DND-41 (cell line): ENCODE measurements around the gene KLHL6.
"Not testable (repeated sequence)": the region's sequence is repeated elsewhere in the genome, so short reads cannot be mapped to it uniquely, and the experiment has no call there.

Experiments
- ATAC-seq: fragments of 200-7000 bp; cut with Tn5 transposase; 3 replicates; pipeline ENCODE4 v1.9.1; 2021; ENCODE audit warnings: low read depth; ENCODE audit not compliant: insufficient read depth
- DNase-seq: peaks from one replicate; pipeline ENCODE4 v3.0.0-alpha.2; 2020
- H2AFZ ChIP-seq: 2 replicates; pipeline ENCODE4 v1.6.0; 2012; ENCODE audit warnings: low read depth, low read length
- H3K27ac ChIP-seq: 2 replicates; pipeline ENCODE4 v1.5.1; 2012; ENCODE audit warnings: low read length, inconsistent platforms
- H3K27me3 ChIP-seq: fragments of 200-600 bp; sonication (generic); 2 replicates; pipeline ENCODE4 v1.6.0; 2012; ENCODE audit warnings: low read length, mild to moderate bottlenecking, inconsistent platforms; ENCODE audit not compliant: insufficient read depth, poor library complexity
- H3K36me3 ChIP-seq: 2 replicates; pipeline ENCODE4 v1.5.1; 2012; ENCODE audit warnings: low read length, inconsistent platforms; ENCODE audit not compliant: insufficient read depth
- H3K4me1 ChIP-seq: 2 replicates; pipeline ENCODE4 v1.5.1; 2012; ENCODE audit warnings: mild to moderate bottlenecking, low read length; ENCODE audit not compliant: insufficient read depth
- H3K4me2 ChIP-seq: 2 replicates; pipeline ENCODE4 v1.6.0; 2012; ENCODE audit warnings: mild to moderate bottlenecking, moderate library complexity, low read length, inconsistent platforms; ENCODE audit not compliant: insufficient read depth
- H3K4me3 ChIP-seq, 2 experiments: fragments of 200-600 bp in 1 of 2; shearing (Covaris generic) in 1 of 2; 2 replicates each; pipeline ENCODE4 v1.5.1; 2012 to 2016; ENCODE audit warnings: inconsistent platforms in 2 of 2, low read length in 2 of 2, mild to moderate bottlenecking in 2 of 2, low read depth in 1 of 2, moderate library complexity in 1 of 2
- H3K79me2 ChIP-seq: 2 replicates; pipeline ENCODE4 v1.6.0; 2012; ENCODE audit warnings: low read length, inconsistent platforms; ENCODE audit not compliant: insufficient read depth
- H3K9ac ChIP-seq: 2 replicates; pipeline ENCODE4 v1.6.0; 2012; ENCODE audit warnings: low read depth, mild to moderate bottlenecking, inconsistent platforms, low read length, moderate library complexity
- H3K9me3 ChIP-seq: 2 replicates; pipeline ENCODE4 v1.5.1; 2012; ENCODE audit warnings: low read length, moderate library complexity, mild to moderate bottlenecking, inconsistent platforms; ENCODE audit not compliant: insufficient read depth, severe bottlenecking
- H4K20me1 ChIP-seq: 2 replicates; pipeline ENCODE4 v1.6.0; 2012; ENCODE audit warnings: low read length; ENCODE audit not compliant: insufficient read depth
- CTCF ChIP-seq: IDR thresholded peaks from 2 replicates; pipeline ENCODE4 v1.5.1; 2012; ENCODE audit warnings: borderline replicate concordance, low read length, moderate library complexity, mild to moderate bottlenecking; ENCODE audit not compliant: poor library complexity, severe bottlenecking; ENCODE audit errors: extremely low read depth
- EZH2 ChIP-seq: IDR thresholded peaks from 3 replicates; pipeline ENCODE4 v1.6.1; 2012; ENCODE audit warnings: borderline replicate concordance, low read depth, mild to moderate bottlenecking, moderate library complexity, low read length, inconsistent platforms; ENCODE audit not compliant: severe bottlenecking

KLHL6 gene

GRCh38 chr3:183473969-183474368 lies 81.5 kb downstream of the KLHL6 start:
- Histone ChIP-seq H4K20me1 (no peaks in the 10 kb centered on the region), H3K27ac (no peak overlapping the region), H3K27me3 (peaks cover 4% of the 10 kb centered on the region), H3K4me3 (no peak overlapping the region), H3K9ac (no peak overlapping the region), H3K9me3 (no peaks in the 10 kb centered on the region), H3K79me2 (no peaks in the 10 kb centered on the region), H2AFZ (no peak overlapping the region), H3K4me1 (peaks cover 9% of the 10 kb centered on the region), H3K36me3 (no peaks in the 10 kb centered on the region), H3K4me2 (no peak overlapping the region)
- TF ChIP-seq EZH2 (no peak), CTCF (no peak)
- ATAC-seq, result no peak
- DNase-seq, result no peak

GRCh38 chr3:183472155-183472554 lies 83.4 kb downstream of the KLHL6 start:
- TF ChIP-seq CTCF (no peak), EZH2 (no peak)
- no peak for DNase-seq
- ATAC-seq, result no peak

GRCh38 chr3:183468424-183468823 lies 87.1 kb downstream of the KLHL6 start:
- ATAC-seq, result no peak
- no peak overlapping the region for H3K4me3 ChIP-seq
- H3K4me1 ChIP-seq, result peaks cover 9% of the 10 kb centered on the region
- no peak overlapping the region for H2AFZ ChIP-seq
- H3K4me2 ChIP-seq, result no peak overlapping the region
- H4K20me1 ChIP-seq, result no peaks in the 10 kb centered on the region
- TF ChIP-seq EZH2 (no peak), CTCF (no peak)
- DNase-seq, result no peak
- H3K27me3 ChIP-seq, result no peaks in the 10 kb centered on the region
- no peaks in the 10 kb centered on the region for H3K9me3 ChIP-seq
- no peak overlapping the region for H3K9ac ChIP-seq
- no peaks in the 10 kb centered on the region for H3K36me3 ChIP-seq
- H3K27ac ChIP-seq, result no peak overlapping the region
- no peaks in the 10 kb centered on the region for H3K79me2 ChIP-seq

More at GRCh38 chr3:183472155-183472554, 83.4 kb downstream of the KLHL6 start:
- H2AFZ ChIP-seq, result no peak overlapping the region
- no peak overlapping the region for H3K4me3 ChIP-seq
- H4K20me1 ChIP-seq, result no peaks in the 10 kb centered on the region
- H3K9me3 ChIP-seq, result no peaks in the 10 kb centered on the region
- H3K27ac ChIP-seq, result no peak overlapping the region
- peaks cover 4% of the 10 kb centered on the region for H3K27me3 ChIP-seq
- H3K79me2 ChIP-seq, result no peaks in the 10 kb centered on the region
- no peak overlapping the region for H3K9ac ChIP-seq
- H3K4me1 ChIP-seq, result peaks cover 9% of the 10 kb centered on the region
- H3K4me2 ChIP-seq, result no peak overlapping the region
- no peaks in the 10 kb centered on the region for H3K36me3 ChIP-seq

GRCh38 chr3:183466575-183466974 lies 88.9 kb downstream of the KLHL6 start:
- Histone ChIP-seq H3K36me3 (no peaks in the 10 kb centered on the region), H3K4me3 (no peak overlapping the region), H3K79me2 (no peaks in the 10 kb centered on the region), H3K9me3 (no peaks in the 10 kb centered on the region), H3K4me2 (no peak overlapping the region), H3K27me3 (no peaks in the 10 kb centered on the region), H4K20me1 (no peaks in the 10 kb centered on the region), H3K27ac (no peak overlapping the region), H2AFZ (no peak overlapping the region), H3K4me1 (peaks cover 9% of the 10 kb centered on the region), H3K9ac (no peak overlapping the region)
- no peak for ATAC-seq
- no peak for TF ChIP-seq CTCF
- TF ChIP-seq EZH2, result no peak
- DNase-seq, result no peak

GRCh38 chr3:183465710-183466109 lies 89.8 kb downstream of the KLHL6 start:
- H3K27ac ChIP-seq, ATAC-seq, H3K4me3 ChIP-seq, H3K27me3 ChIP-seq, H3K9me3 ChIP-seq, H3K4me1 ChIP-seq, H3K4me2 ChIP-seq, H3K79me2 ChIP-seq, DNase-seq, H4K20me1 ChIP-seq, H3K36me3 ChIP-seq, H3K9ac ChIP-seq, H2AFZ ChIP-seq: not testable (repeated sequence)
